GM23338 (cell line): Measurements from ENCODE around the gene HNRNPF. TPM values are rescaled to one million over a fixed set of nuclear protein-coding genes. Genes with fewer than 3 reads are reported as not detected.

Experiments used
- ATAC-seq: fragments of 200-7000 bp; cut with Tn5 transposase; 3 replicates; pipeline ENCODE4 v1.9.1; 2020
- DNase-seq: peaks from one replicate; pipeline ENCODE4 v3.0.0-alpha.2; 2015; ENCODE audit warnings: low spot score
- H2AFZ ChIP-seq: fragments of 200-600 bp; sonication (generic); 2 replicates; pipeline ENCODE4 v1.8.0; 2016; ENCODE audit warnings: antibody characterized with exemption, mild to moderate bottlenecking, moderate library complexity
- H3F3A ChIP-seq: fragments of 200-600 bp; sonication (generic); replicated peaks from 2 replicates; pipeline ENCODE4 v1.8.0; 2017; ENCODE audit warnings: antibody characterized with exemption, mixed run types, low read depth
- H3K27ac ChIP-seq: fragments of 200-600 bp; sonication (generic); 2 replicates; pipeline ENCODE4 v1.6.1; 2016; ENCODE audit warnings: low read depth
- H3K27me3 ChIP-seq: fragments of 200-600 bp; sonication (generic); 2 replicates; pipeline ENCODE4 v1.8.0; 2016; ENCODE audit warnings: mild to moderate bottlenecking, mixed run types, moderate library complexity; ENCODE audit not compliant: insufficient read depth
- H3K36me3 ChIP-seq: fragments of 200-600 bp; sonication (generic); 2 replicates; pipeline ENCODE4 v1.8.0; 2016; ENCODE audit warnings: mild to moderate bottlenecking; ENCODE audit not compliant: insufficient read depth
- H3K4me1 ChIP-seq: fragments of 200-600 bp; sonication (generic); 2 replicates; pipeline ENCODE4 v1.8.0; 2016; ENCODE audit warnings: mild to moderate bottlenecking, moderate library complexity; ENCODE audit not compliant: insufficient read depth
- H3K4me2 ChIP-seq: fragments of 200-600 bp; sonication (generic); 2 replicates; pipeline ENCODE4 v1.7.1; 2017; ENCODE audit warnings: mixed run types
- H3K4me3 ChIP-seq: fragments of 200-600 bp; sonication (generic); 2 replicates; pipeline ENCODE4 v1.6.1; 2016; ENCODE audit warnings: mixed run types
- H3K79me2 ChIP-seq: fragments of 200-600 bp; sonication (generic); replicated peaks from 2 replicates; pipeline ENCODE4 v1.8.0; 2017; ENCODE audit warnings: mild to moderate bottlenecking; ENCODE audit not compliant: insufficient read depth
- H3K9me2 ChIP-seq: fragments of 200-600 bp; sonication (generic); 2 replicates; pipeline ENCODE4 v1.8.0; 2017; ENCODE audit not compliant: insufficient read depth
- H4K20me1 ChIP-seq: fragments of 200-600 bp; sonication (generic); replicated peaks from 2 replicates; pipeline ENCODE4 v1.8.0; 2017; ENCODE audit warnings: mild to moderate bottlenecking; ENCODE audit not compliant: insufficient read depth
- H3K27ac Mint-ChIP-seq: 2 replicates; pipeline ENCODE4 v1.8.0; 2020; ENCODE audit warnings: inconsistent platforms, mild to moderate bottlenecking, moderate library complexity, mixed read lengths
- H3K27me3 Mint-ChIP-seq: 3 replicates; pipeline ENCODE4 v1.8.0; 2022; ENCODE audit warnings: low read depth, mild to moderate bottlenecking, moderate library complexity, mixed read lengths, inconsistent platforms; ENCODE audit not compliant: insufficient read depth, poor library complexity
- H3K36me3 Mint-ChIP-seq: 3 replicates; pipeline ENCODE4 v1.8.0; 2021; ENCODE audit warnings: low read depth, mild to moderate bottlenecking, inconsistent platforms, moderate library complexity, mixed read lengths
- H3K4me1 Mint-ChIP-seq: 3 replicates; pipeline ENCODE4 v1.8.0; 2020; ENCODE audit warnings: mild to moderate bottlenecking, inconsistent platforms, mixed read lengths
- H3K4me3 Mint-ChIP-seq: 3 replicates; pipeline ENCODE4 v1.8.0; 2021; ENCODE audit warnings: moderate library complexity, mild to moderate bottlenecking, inconsistent platforms, mixed read lengths
- H3K9me3 Mint-ChIP-seq: 3 replicates; pipeline ENCODE4 v1.8.0; 2020; ENCODE audit warnings: moderate library complexity, mild to moderate bottlenecking, inconsistent platforms, mixed read lengths
- CTCF ChIP-seq, 2 experiments: fragments of 200-600 bp in 1 of 2; sonication (generic) in 1 of 2; conservative IDR thresholded peaks; 2 replicates each; pipeline versions ENCODE4 v1.5.1 to v1.6.1; 2016 to 2017; ENCODE audit warnings: antibody characterized with exemption in 2 of 2, low read depth in 2 of 2, mild to moderate bottlenecking in 2 of 2, moderate library complexity in 1 of 2
- NANOG ChIP-seq: IDR thresholded peaks from 2 replicates; pipeline ENCODE4 v1.6.1; 2016; ENCODE audit warnings: antibody characterized with exemption, borderline replicate concordance
- POLR2AphosphoS5 ChIP-seq: IDR thresholded peaks from 2 replicates; pipeline ENCODE4 v1.6.1; 2016; ENCODE audit warnings: antibody characterized with exemption, low read depth
- ZNF114 ChIP-seq: fragments of 250-450 bp; sonication (Bioruptor Pico); IDR thresholded peaks from 2 replicates; pipeline ENCODE4 v1.5.0; 2020; ENCODE audit warnings: mild to moderate bottlenecking, moderate library complexity
- ZNF331 ChIP-seq: fragments of 250-450 bp; sonication (Bioruptor Pico); IDR thresholded peaks from 2 replicates; pipeline ENCODE4 v1.5.0; 2020; ENCODE audit warnings: low read depth, mild to moderate bottlenecking, moderate library complexity
- polyA plus RNA-seq: library from polyadenylated mRNA; unstranded; fragments of >200 nt; fragmentation: Nextera tagmentation; extraction: Ambion mirVana; gene quantifications from 2 replicates; pipeline ENCODE4 v1.2.1, GENCODE V29; 2016
- total RNA-seq: library from RNA; depleted of rRNA; stranded (reverse); fragments of >200 nt; shearing (Covaris generic); gene quantifications from 2 replicates; pipeline ENCODE4 v1.2.3, GENCODE V29; 2014
- TF ChIP-seq, protein P1 (sequence below): fragments of 250-450 bp; sonication (Bioruptor Pico); IDR thresholded peaks from 2 replicates; pipeline ENCODE4 v1.5.0; 2020; ENCODE audit warnings: mild to moderate bottlenecking, moderate library complexity

HNRNPF gene
- total and polyA plus RNA-seq, 2 experiments from 2014 or later, result 210 to 378 TPM

- Mint-ChIP-seq H3K9me3 (no peaks in the 10 kb centered on the region; the same call in 2 of the 3 replicates), H3K4me3 (no peak overlapping the region), H3K27me3 (peaks cover 14% of the 10 kb centered on the region), H3K27ac (no peak overlapping the region; the same call in 1 of the 2 replicates), H3K4me1 (peaks cover 1% of the 10 kb centered on the region; the same call in 1 of the 3 replicates), H3K36me3 (peaks cover 42% of the 10 kb centered on the region)
- Histone ChIP-seq H3K4me3 (no peak overlapping the region), H3K4me2 (no peak overlapping the region), H3K27me3 (no peaks in the 10 kb centered on the region), H3K9me2 (no peaks in the 10 kb centered on the region), H4K20me1 (peaks cover 36% of the 10 kb centered on the region), H3K4me1 (no peaks in the 10 kb centered on the region), H3F3A (peaks cover 42% of the 10 kb centered on the region), H3K79me2 (peaks cover 23% of the 10 kb centered on the region), H3K36me3 (peaks cover 42% of the 10 kb centered on the region), H3K27ac (no peak overlapping the region), H2AFZ (no peak overlapping the region)
- no peak for TF ChIP-seq CTCF (conservative IDR thresholded peaks at IDR 0.05; ENCODE audit: low read depth in 2 of 2)
- peak; percentile 83 for TF ChIP-seq POLR2AphosphoS5
- TF ChIP-seq ZNF331 (CRISPR knock-in tag), result no peak
- DNase-seq, result no peak
- peak; percentile 51 for ATAC-seq
Observed at GRCh38 chr10:43384252-43385221, 24.4 kb downstream of the HNRNPF start.

- peaks cover 31% of the 10 kb centered on the region for H3K36me3 Mint-ChIP-seq
- H3K27ac Mint-ChIP-seq, result no peak overlapping the region; the same call in 1 of the 2 replicates
- Histone ChIP-seq H3K36me3 (peaks cover 30% of the 10 kb centered on the region), H4K20me1 (peaks cover 26% of the 10 kb centered on the region), H3K4me3 (no peak overlapping the region), H3K27me3 (no peaks in the 10 kb centered on the region), H3F3A (peaks cover 32% of the 10 kb centered on the region), H3K27ac (peak overlapping the region; percentile 39; the same call in 1 of the 2 replicates), H3K9me2 (no peaks in the 10 kb centered on the region), H3K79me2 (peaks cover 11% of the 10 kb centered on the region), H3K4me1 (no peaks in the 10 kb centered on the region), H2AFZ (no peak overlapping the region), H3K4me2 (no peak overlapping the region)
- DNase-seq (no peak), ATAC-seq (peak; percentile 21)
- H3K4me1 Mint-ChIP-seq, result no peaks in the 10 kb centered on the region
- TF ChIP-seq ZNF114 (CRISPR knock-in tag) (no peak), ZNF331 (CRISPR knock-in tag) (no peak), NANOG (no peak)
- TF ChIP-seq, protein P1, sequence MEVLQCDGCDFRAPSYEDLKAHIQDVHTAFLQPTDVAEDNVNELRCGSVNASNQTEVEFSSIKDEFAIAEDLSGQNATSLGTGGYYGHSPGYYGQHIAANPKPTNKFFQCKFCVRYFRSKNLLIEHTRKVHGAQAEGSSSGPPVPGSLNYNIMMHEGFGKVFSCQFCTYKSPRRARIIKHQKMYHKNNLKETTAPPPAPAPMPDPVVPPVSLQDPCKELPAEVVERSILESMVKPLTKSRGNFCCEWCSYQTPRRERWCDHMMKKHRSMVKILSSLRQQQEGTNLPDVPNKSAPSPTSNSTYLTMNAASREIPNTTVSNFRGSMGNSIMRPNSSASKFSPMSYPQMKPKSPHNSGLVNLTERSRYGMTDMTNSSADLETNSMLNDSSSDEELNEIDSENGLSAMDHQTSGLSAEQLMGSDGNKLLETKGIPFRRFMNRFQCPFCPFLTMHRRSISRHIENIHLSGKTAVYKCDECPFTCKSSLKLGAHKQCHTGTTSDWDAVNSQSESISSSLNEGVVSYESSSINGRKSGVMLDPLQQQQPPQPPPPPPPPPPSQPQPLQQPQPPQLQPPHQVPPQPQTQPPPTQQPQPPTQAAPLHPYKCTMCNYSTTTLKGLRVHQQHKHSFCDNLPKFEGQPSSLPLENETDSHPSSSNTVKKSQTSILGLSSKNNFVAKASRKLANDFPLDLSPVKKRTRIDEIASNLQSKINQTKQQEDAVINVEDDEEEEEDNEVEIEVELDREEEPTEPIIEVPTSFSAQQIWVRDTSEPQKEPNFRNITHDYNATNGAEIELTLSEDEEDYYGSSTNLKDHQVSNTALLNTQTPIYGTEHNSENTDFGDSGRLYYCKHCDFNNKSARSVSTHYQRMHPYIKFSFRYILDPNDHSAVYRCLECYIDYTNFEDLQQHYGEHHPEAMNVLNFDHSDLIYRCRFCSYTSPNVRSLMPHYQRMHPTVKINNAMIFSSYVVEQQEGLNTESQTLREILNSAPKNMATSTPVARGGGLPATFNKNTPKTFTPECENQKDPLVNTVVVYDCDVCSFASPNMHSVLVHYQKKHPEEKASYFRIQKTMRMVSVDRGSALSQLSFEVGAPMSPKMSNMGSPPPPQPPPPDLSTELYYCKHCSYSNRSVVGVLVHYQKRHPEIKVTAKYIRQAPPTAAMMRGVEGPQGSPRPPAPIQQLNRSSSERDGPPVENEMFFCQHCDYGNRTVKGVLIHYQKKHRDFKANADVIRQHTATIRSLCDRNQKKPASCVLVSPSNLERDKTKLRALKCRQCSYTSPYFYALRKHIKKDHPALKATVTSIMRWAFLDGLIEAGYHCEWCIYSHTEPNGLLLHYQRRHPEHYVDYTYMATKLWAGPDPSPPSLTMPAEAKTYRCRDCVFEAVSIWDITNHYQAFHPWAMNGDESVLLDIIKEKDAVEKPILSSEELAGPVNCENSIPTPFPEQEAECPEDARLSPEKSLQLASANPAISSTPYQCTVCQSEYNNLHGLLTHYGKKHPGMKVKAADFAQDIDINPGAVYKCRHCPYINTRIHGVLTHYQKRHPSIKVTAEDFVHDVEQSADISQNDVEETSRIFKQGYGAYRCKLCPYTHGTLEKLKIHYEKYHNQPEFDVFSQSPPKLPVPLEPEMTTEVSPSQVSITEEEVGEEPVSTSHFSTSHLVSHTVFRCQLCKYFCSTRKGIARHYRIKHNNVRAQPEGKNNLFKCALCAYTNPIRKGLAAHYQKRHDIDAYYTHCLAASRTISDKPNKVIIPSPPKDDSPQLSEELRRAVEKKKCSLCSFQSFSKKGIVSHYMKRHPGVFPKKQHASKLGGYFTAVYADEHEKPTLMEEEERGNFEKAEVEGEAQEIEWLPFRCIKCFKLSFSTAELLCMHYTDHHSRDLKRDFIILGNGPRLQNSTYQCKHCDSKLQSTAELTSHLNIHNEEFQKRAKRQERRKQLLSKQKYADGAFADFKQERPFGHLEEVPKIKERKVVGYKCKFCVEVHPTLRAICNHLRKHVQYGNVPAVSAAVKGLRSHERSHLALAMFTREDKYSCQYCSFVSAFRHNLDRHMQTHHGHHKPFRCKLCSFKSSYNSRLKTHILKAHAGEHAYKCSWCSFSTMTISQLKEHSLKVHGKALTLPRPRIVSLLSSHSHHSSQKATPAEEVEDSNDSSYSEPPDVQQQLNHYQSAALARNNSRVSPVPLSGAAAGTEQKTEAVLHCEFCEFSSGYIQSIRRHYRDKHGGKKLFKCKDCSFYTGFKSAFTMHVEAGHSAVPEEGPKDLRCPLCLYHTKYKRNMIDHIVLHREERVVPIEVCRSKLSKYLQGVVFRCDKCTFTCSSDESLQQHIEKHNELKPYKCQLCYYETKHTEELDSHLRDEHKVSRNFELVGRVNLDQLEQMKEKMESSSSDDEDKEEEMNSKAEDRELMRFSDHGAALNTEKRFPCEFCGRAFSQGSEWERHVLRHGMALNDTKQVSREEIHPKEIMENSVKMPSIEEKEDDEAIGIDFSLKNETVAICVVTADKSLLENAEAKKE (CRISPR knock-in tag), result no peak
- H3K9me3 Mint-ChIP-seq, result no peaks in the 10 kb centered on the region; the same call in 2 of the 3 replicates
- H3K27me3 Mint-ChIP-seq, result peaks cover 15% of the 10 kb centered on the region
- no peak overlapping the region for H3K4me3 Mint-ChIP-seq
Observed at GRCh38 chr10:43383204-43383971, 25.6 kb downstream of the HNRNPF start.
